ENCODE results near the gene XIST. TPM values are rescaled to one million over a fixed set of nuclear protein-coding genes. Genes with fewer than 3 reads are reported as not detected.
A peak's percentile ranks its signal among the peaks of the same experiment; 100 is the strongest.
"Not testable (repeated sequence)": the region's sequence is repeated elsewhere in the genome, so short reads cannot be mapped to it uniquely, and the experiment has no call there.

The XIST gene
- not detected for total RNA-seq

DNA sequence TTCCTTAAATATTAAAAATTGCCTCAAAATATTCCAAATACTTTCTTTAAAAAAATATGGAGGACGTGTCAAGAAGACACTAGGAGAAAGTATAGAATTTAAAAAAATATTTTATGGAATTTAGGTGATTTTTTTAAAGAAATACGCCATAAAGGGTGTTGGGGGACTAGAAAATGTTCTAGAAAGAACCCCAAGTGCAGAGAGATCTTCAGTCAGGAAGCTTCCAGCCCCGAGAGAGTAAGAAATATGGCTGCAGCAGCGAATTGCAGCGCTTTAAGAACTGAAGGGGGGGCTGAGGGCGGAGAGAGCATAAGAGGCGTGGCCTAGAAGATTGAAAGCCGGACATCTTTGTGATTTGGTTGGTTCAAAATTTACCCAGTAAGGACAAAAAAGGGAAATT lies at the start of gene XIST:
XIST (minus strand) TSS at position 248 of the 400 bp plus-strand sequence.
- Mint-ChIP-seq H3K27ac (no peak within 1 kb of the TSS), H3K27me3 (no peaks in the 10 kb centered on the region), H3K4me1 (no peaks in the 10 kb centered on the region), H3K36me3 (ENCODE audit: low read depth) (no peaks in the 10 kb centered on the region), H3K9me3 (peaks cover 2% of the 10 kb centered on the region), H3K4me3 (no peak within 1 kb of the TSS)
- ChIA-PET POLR2A (no interaction called here), CTCF (interaction anchor here (1.4 kb wide), 1 partner anchor 491 kb away, joined by 3 read pairs; no protein-coding TSS in a partner anchor)
- no peak for DNase-seq

GRCh38 chrX:73898315-73898714 lies 45.8 kb upstream of the XIST start:
- H3K36me3 Mint-ChIP-seq (ENCODE audit: low read depth); CTCF ChIA-PET: not testable (repeated sequence)

DNA sequence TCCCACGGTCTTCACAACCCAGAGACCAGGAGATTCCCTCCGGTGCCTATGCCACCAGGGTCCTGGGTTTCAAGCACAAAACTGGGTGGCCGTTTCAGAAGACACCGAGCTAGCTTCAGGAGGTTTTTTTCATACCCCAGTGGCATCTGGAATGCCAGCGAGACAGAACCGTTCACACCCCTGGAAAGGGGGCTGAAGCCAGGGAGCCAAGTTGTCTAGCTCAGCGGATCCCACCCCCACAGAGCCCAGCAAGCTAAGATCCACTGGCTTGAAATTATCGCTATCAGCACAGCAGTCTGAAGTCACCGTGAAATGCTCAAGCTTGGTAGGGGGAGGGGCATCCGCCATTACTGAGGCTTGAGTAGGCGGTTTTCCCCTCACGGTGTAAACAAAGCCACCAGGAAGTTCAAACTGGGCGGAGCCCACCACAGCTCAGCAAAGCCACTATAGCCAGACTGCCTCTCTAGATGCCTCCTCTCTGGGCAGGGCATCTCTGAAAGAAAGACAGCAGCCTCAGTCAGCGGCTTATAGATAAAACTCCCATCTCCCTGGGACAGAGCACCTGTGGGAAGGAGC lies 40.1 kb upstream of the XIST start:
- peak; percentile 5 for DNase-seq
- H3K9me3 Mint-ChIP-seq; H3K36me3 Mint-ChIP-seq (ENCODE audit: low read depth); CTCF ChIA-PET; H3K27me3 Mint-ChIP-seq; H3K4me3 Mint-ChIP-seq; POLR2A ChIA-PET; H3K4me1 Mint-ChIP-seq; H3K27ac Mint-ChIP-seq: not testable (repeated sequence)

More at GRCh38 chrX:73898315-73898714, 45.8 kb upstream of the XIST start:
- H3K27ac Mint-ChIP-seq, H3K27me3 Mint-ChIP-seq, H3K4me1 Mint-ChIP-seq, DNase-seq, POLR2A ChIA-PET, H3K4me3 Mint-ChIP-seq, H3K9me3 Mint-ChIP-seq: not testable (repeated sequence)

GRCh38 chrX:73882260-73882659 lies 29.7 kb upstream of the XIST start:
- H3K27me3 Mint-ChIP-seq; H3K4me3 Mint-ChIP-seq; CTCF ChIA-PET; H3K4me1 Mint-ChIP-seq; H3K9me3 Mint-ChIP-seq; H3K36me3 Mint-ChIP-seq (ENCODE audit: low read depth); POLR2A ChIA-PET; H3K27ac Mint-ChIP-seq; DNase-seq: not testable (repeated sequence)

DNA sequence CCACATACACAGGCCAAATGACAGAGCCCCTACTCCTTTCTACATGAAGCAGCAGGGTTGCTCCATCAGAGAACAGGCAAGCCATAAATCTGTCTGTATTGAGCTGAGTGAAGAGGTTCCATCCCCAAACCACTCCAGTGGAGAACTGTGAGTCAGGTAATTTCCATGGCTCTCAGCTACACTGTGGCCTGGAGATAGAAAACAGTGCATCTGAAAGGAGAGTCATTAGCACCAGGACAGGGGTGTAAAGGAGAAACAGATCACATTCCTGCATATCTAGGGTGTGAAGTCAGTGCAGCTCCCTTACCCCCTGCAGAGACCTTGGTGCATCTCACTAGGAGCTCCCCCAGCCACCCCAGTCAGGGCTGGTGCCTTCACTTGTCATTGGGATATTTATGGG lies 25.2 kb upstream of the XIST start:
- peaks cover 2% of the 10 kb centered on the region for H3K27me3 Mint-ChIP-seq
- no peak for DNase-seq
- no peak overlapping the region for H3K27ac Mint-ChIP-seq
- peaks cover 3% of the 10 kb centered on the region for H3K9me3 Mint-ChIP-seq
- H3K4me1 Mint-ChIP-seq, result no peaks in the 10 kb centered on the region
- POLR2A ChIA-PET, result no interaction called here
- no peak overlapping the region for H3K4me3 Mint-ChIP-seq
- H3K36me3 Mint-ChIP-seq (ENCODE audit: low read depth), result no peaks in the 10 kb centered on the region
- CTCF ChIA-PET, result interaction anchor here (1.0 kb wide), 1 partner anchor 138 kb away, joined by 3 read pairs; no protein-coding TSS in a partner anchor

DNA sequence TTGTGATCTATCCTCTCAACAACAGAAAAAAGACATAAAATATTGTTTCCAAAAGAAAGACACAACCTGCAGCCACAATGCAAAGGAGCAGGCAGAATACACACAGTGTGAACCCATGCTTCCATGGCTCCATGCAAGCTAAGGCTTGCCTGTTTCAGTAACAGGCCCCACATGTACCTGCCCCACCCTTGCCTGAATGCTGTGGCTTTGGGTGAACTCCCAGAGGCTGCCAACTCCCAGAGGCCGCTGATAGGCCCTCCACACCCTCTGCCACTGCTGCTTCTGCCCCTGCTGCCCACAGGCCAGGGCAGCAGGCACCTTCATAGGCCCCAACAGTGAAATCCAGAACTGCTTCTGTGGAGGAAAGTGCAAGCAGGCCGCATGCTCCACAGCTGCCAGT lies 24.4 kb upstream of the XIST start:
- Mint-ChIP-seq H3K27me3 (peaks cover 2% of the 10 kb centered on the region), H3K9me3 (peaks cover 3% of the 10 kb centered on the region), H3K4me3 (no peak overlapping the region), H3K4me1 (peaks cover 3% of the 10 kb centered on the region), H3K36me3 (ENCODE audit: low read depth) (no peaks in the 10 kb centered on the region), H3K27ac (no peak overlapping the region)
- no peak for DNase-seq
- ChIA-PET POLR2A (no interaction called here), CTCF (no interaction called here)

DNA sequence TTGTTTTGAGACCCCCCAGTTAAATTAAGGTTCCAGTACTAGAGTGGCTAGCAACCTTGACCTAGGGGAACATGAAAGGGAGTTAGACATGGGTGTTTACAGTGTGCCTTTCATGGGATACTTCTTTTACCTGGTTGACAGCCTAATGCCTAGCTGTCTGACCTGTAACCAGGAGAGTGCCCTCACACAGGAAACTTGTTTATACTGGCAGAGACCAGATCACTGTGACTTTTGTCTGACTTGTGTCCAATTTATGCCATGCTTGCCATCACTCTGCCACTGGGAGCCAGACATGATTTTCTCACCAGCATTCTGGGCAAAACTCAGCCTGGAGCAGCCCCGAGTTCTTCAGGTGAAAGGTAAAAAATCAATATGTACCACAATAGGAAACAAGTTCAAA lies 16.4 kb upstream of the XIST start:
- DNase-seq, result no peak
- H3K4me1 Mint-ChIP-seq, result peaks cover 6% of the 10 kb centered on the region
- no peaks in the 10 kb centered on the region for H3K27me3 Mint-ChIP-seq
- POLR2A ChIA-PET, result no interaction called here
- H3K27ac Mint-ChIP-seq, result no peak overlapping the region
- CTCF ChIA-PET, result no interaction called here
- H3K4me3 Mint-ChIP-seq, result no peak overlapping the region
- no peaks in the 10 kb centered on the region for H3K36me3 Mint-ChIP-seq (ENCODE audit: low read depth)
- no peaks in the 10 kb centered on the region for H3K9me3 Mint-ChIP-seq

- Mint-ChIP-seq H3K9me3 (no peaks in the 10 kb centered on the region), H3K27me3 (no peaks in the 10 kb centered on the region), H3K4me3 (no peak overlapping the region), H3K4me1 (peaks cover 6% of the 10 kb centered on the region), H3K27ac (no peak overlapping the region), H3K36me3 (ENCODE audit: low read depth) (no peaks in the 10 kb centered on the region)
- DNase-seq, result no peak
- ChIA-PET POLR2A (no interaction called here), CTCF (no interaction called here)
Observed at GRCh38 chrX:73867144-73867543, 14.6 kb upstream of the XIST start.

GRCh38 chrX:73863852-73864251 lies 11.3 kb upstream of the XIST start:
- H3K27ac Mint-ChIP-seq, result no peak overlapping the region
- ChIA-PET POLR2A (no interaction called here), CTCF (no interaction called here)
- H3K9me3 Mint-ChIP-seq, result no peaks in the 10 kb centered on the region
- H3K4me1 Mint-ChIP-seq, result no peaks in the 10 kb centered on the region
- no peak overlapping the region for H3K4me3 Mint-ChIP-seq
- no peaks in the 10 kb centered on the region for H3K36me3 Mint-ChIP-seq (ENCODE audit: low read depth)
- no peaks in the 10 kb centered on the region for H3K27me3 Mint-ChIP-seq
- DNase-seq, result no peak

GRCh38 chrX:73863268-73863667 lies 10.8 kb upstream of the XIST start:
- ChIA-PET POLR2A (no interaction called here), CTCF (no interaction called here)
- Mint-ChIP-seq H3K4me1 (no peaks in the 10 kb centered on the region), H3K27me3 (no peaks in the 10 kb centered on the region), H3K9me3 (no peaks in the 10 kb centered on the region), H3K36me3 (ENCODE audit: low read depth) (no peaks in the 10 kb centered on the region), H3K4me3 (no peak overlapping the region), H3K27ac (no peak overlapping the region)
- DNase-seq, result no peak

GRCh38 chrX:73859622-73860021 lies 7.1 kb upstream of the XIST start:
- Mint-ChIP-seq H3K27me3 (no peaks in the 10 kb centered on the region), H3K4me3 (no peak overlapping the region), H3K36me3 (ENCODE audit: low read depth) (no peaks in the 10 kb centered on the region), H3K27ac (no peak overlapping the region), H3K9me3 (no peaks in the 10 kb centered on the region), H3K4me1 (no peaks in the 10 kb centered on the region)
- no peak for DNase-seq
- ChIA-PET POLR2A (no interaction called here), CTCF (interaction anchor here (0.7 kb wide), 1 partner anchor 8 kb away, joined by 3 read pairs; no protein-coding TSS in a partner anchor)

DNA sequence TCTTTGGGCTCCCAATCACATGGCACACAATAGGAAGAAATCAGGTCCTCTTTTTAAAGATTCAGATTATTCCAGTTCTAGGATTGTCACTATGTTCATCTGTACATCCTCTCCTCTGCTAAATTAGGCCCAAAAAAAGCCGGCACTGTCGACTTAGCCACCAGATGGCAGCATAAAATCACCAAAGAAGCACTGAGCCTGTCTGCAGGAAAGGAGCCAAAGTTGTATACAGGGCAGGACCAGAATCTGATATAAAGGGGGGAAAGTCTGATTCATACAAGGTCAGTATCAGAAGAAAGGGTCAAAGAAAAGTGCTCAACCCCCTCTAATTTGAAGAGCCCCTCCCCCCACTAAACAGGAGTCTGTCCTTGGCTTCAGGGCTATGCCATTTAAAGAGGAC lies 3.0 kb upstream of the XIST start:
- Mint-ChIP-seq H3K4me3 (no peak overlapping the region), H3K4me1 (no peaks in the 10 kb centered on the region), H3K36me3 (ENCODE audit: low read depth) (no peaks in the 10 kb centered on the region), H3K27me3 (no peaks in the 10 kb centered on the region), H3K27ac (no peak overlapping the region), H3K9me3 (peaks cover 2% of the 10 kb centered on the region)
- ChIA-PET POLR2A (no interaction called here), CTCF (interaction anchor here (1.0 kb wide), 1 partner anchor 160 kb away, joined by 4 read pairs; no protein-coding TSS in a partner anchor)
- DNase-seq, result peak; percentile 66

- Mint-ChIP-seq H3K27me3 (no peaks in the 10 kb centered on the region), H3K36me3 (ENCODE audit: low read depth) (no peaks in the 10 kb centered on the region), H3K9me3 (peaks cover 2% of the 10 kb centered on the region), H3K4me1 (no peaks in the 10 kb centered on the region), H3K27ac (no peak overlapping the region), H3K4me3 (no peak overlapping the region)
- ChIA-PET CTCF (interaction anchor here (1.0 kb wide), 1 partner anchor 8 kb away, joined by 3 read pairs; no protein-coding TSS in a partner anchor), POLR2A (no interaction called here)
- no peak for DNase-seq
Observed at GRCh38 chrX:73852022-73852421, 492 bp downstream of the XIST start.

Data from activated CD4-positive, alpha-beta T cell treated with anti-CD3 and anti-CD28 coated beads, Interleukin-2, amount 10 ng/mL, durations not matched to agents 7 days and 5 days (primary cell).